COR-L47 (cell line): ENCODE results near the gene CD109.

Source experiments
- DNase-seq: peaks from one replicate; lab custom pipeline; 2025; lab: John Stamatoyannopoulos, UW

CD109 gene

DNA sequence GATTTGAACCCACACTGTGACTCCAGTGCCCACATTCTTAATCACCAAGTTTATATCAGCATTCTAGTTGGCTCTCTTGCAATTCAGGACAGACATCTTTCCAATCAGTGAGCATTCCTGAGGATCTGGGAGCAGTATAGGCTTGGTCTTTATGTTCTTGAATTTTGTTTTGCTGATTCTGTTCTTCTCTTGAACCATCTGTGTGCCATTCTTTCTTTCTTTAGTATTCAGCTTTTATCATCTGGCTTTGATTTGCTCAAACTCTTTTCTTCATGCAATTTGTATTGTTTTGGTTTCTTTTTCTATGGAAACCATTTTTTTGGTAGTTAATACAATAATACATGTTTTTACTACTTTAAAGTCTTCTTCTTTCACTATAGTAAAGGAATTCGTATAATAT lies 162.4 kb downstream of the CD109 start:
- DNase-seq: no peak

DNA sequence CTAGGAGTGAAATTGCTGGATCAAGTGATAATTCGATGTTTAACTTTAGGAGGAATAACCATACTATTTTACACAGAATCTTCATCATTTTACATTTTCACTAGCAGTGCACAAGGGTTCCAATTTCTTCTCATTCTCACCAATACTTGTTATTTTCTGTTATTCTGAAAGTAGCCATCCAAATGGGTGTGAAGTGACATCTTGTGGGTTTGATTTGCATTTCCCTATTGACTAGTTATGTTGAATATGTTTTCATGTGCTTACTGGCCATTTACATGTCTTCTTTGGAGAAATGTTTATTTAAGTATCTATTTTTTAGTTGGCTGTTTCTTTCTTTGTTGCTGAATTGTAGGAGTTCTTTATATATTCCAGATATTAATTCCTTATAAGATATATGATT lies 164.3 kb downstream of the CD109 start:
- DNase-seq: no peak

DNA sequence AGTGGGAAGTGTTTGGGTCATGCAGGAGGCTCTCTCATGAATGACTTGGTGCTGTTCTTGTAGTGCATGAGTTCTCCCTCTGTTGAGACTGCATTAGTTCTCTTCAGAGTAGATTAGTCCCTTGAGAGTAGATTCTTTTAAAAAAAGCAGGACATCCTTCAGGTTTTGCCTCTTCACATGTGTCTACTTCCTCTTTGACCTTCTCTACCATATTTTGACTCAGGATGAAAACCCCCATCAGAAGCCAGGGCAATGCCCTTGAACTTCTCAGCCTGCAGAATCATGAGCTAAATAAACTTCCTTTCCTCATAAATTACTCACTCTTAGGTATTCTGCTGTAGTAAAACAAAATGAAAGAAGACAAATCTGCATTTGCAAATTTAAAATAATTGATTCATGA lies 170.3 kb downstream of the CD109 start:
- no peak for DNase-seq

DNA sequence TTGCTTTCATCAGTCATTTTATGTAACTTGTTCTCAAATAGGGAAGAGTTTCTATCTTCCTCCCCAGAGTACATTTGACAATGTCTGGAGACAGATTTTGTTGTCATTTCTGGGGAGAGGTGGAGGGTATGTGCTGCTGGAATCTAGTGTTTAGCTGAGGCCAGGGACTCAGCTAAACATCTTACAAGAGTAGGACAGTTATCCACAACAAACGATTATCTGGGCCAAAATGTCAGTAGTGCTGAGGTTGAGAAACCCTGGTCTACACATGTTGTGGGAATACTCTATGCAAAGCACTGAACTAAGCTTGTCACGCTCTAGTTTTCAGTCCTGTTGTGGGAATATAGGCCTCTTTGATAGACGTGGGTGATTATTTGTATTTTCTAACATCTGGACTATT lies 171.4 kb downstream of the CD109 start:
- DNase-seq: no peak

DNA sequence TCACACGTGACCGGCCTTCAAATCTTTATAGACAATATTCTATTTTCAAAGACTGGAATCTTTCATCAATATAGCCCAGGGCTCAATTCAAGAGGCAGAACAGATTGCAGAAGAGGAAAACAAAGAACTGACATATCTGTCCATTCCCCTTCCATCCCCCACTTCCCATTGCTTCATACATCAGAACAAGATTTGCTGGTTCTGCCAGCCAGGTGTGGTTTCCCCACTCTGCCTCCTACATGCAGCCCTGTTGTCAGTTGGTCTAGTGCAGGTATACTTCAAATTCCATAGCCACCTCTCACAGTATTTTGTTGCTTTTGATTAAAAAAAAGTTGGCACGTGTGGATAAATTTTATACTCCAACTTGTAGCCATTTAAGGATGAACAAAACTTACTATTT lies 174.9 kb downstream of the CD109 start:
- no peak for DNase-seq

DNA sequence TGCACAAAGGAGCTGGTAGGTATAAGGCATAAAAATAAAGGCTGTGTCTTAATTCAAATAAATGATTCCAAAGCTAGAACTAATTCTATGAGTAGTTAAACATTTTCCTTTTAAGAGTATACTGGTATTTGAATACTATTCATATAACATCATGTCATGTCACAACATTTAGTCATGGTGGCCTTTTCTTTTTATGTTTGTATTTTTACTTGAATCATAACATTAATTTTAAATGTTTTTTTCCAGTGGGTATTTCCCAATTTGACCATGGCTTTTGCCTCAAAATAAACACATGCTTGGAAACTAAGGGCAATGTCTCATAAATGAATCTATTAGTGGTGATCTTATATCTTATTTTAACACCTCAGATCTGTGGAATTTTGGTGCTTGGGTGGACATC lies 177.1 kb downstream of the CD109 start:
- no peak for DNase-seq
